ENCODE data around the gene WDR70.

Gene WDR70

GRCh38 chr5:37730896-37731455, 351.9 kb downstream of the WDR70 start:
- DNase-seq, result no peak

DNA sequence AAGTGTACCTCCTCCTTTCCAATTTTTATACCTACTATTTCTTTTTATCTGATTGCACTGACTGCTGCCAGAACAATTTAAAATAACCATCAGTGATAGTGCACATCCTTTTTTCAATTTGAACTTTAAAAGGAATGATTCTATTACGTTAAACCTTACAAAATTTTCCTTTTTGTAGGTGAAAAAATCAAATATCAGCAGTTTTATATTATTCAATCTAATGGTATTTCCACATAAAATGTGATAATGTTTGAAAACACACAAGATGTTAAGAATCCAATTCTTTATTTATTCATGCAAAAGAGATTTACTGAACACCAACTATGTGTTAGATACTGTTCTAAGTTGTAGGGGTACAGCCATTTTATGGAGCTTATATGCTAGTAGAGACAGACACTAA, 355.0 kb downstream of the WDR70 start:
- no peak for DNase-seq

DNA sequence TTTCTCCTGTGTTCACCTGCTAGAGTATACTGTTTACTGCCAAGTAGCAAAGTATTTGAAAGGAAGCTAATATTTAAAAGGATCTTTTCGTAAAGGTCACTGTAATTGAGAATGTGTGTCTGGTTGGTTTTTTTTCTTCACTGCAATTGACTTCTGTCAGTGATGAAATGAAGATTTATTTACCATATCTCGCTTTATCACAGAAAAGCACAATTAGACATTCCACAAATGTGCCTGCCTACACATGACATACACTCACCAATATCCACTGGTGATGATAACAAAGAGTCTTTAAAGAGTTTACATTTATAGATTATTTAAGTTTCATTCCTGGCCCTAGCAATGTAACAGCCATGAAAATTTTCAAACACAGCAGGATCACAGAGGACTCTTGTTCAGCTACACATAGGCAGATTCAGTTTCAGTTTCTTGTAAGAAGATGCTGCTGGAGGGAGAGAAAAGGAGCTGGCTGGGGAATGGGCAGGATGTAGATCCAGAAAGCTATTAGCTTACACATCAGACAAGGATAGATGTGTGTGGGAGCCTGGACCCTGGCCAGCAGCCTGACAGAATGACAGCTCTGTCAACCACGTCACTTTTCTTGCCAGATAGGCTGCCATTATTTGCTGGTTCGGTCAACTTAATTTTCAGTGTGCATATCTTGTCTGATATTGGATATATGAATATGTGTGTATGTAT, 356.7 kb downstream of the WDR70 start:
- no peak for DNase-seq

GRCh38 chr5:37736397-37736796, 357.3 kb downstream of the WDR70 start:
- no peak for DNase-seq

DNA sequence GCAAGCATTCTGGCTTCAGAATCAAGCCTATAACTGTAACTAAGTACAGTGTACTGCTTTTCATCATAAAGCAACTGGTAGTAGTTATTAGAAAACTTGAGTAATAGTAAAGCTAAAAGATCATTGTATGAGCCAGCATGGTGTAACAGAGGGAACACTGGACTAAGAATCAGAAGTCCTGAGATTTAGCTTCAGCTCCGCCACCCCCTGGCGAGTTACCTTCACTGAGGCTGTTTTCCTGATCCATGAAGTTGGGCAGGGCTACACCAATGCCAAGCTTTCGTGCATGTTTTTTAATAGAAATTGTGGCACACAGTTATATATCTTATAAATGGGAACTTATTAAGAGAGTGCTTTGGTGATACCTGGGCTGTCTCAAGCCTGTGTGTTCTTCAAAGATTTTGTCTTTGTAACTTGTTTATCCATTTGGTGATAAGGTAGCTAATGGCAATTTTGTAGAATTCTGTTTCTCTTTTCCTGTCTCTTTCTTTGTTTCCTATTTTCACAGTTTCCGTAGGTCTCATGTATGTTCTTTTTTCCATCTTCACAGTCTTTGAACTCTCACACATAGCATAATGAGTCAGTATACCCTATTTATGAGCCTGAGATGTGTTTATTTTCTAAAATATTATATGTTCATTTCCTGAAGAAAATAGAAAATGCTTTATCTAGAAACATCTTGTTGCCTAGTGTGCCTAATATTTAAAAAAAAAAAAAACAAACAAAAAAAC, 358.4 kb downstream of the WDR70 start:
- DNase-seq, result no peak

DNA sequence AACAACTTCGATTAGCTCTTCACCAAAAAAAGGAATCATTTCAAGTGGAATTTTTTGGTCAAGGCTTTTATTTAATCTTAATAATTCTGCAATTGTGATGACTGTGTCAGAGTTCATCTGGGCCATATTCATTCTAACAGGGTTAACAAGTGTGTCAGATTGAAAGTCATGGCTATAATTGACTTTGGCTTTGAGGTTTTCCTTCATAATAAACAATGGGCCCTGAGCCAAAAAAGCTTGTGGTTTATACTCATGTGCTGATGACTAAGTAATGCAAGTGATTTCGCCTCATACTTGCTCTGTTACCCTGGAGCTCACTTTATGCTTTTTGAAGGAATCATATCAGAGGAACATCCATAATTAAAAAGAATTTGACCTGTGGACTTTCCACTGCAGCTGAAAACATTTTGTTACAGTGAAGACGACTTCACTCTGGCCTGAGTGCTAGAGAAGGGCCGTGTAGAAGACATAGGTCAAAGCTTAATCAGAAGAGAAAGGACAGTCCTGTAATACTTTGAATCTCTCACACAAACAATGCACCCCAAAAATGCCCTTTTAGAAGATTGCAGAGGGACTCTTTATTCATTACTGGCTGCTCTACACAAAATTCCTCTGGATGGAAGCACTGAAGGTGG, 359.1 kb downstream of the WDR70 start:
- no peak for DNase-seq

GRCh38 chr5:37738865-37739488, 359.9 kb downstream of the WDR70 start:
- no peak for DNase-seq

DNA sequence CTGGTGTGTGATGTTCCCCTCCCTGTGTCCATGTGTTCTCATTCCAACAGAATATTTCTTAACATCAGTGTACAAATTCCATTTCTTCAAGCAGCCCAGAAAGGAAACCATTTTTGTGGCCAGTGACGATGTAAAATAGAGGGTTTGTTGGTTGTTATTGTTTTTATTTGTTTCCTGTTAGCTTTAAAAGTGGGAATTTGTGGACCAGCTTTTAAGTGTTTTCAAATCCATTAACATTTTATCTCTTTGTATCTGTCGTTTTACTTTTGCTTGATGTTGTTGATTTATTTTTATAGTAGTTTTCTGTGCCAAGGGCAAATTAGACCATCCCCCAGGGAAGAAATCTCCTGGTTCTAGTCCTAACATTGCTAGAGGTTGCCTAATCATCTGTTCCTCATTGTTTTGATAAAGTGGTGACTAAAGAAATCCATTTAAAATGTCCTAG, 360.7 kb downstream of the WDR70 start:
- DNase-seq, result no peak

GRCh38 chr5:37740331-37741066, 361.4 kb downstream of the WDR70 start:
- no peak for DNase-seq

- no peak for DNase-seq
Measured at GRCh38 chr5:37742111-37742510, 363.0 kb downstream of the WDR70 start.

DNA sequence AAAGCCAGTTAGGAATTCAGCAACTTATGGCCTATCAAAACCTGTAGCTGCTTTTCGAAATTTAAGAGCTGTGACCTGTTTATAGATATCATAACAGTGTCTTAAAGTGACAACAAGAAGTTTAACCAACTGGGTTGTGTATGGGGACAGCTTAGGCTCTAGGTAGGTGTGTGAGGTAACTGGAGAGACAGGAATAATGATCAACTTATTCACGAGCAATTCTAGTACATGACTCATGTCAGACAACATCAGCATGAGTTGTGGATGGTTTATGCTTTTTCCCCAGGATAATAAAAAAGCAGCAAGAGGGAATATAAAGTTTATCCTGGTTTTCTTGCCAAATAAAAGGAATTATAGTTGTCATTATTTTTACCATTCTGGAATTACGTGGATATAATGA, 372.1 kb downstream of the WDR70 start:
- no peak for DNase-seq

GRCh38 chr5:37754976-37755375, 375.9 kb downstream of the WDR70 start:
- no peak for DNase-seq

- no peak for DNase-seq
Measured at GRCh38 chr5:37755581-37755980, 376.5 kb downstream of the WDR70 start.

GRCh38 chr5:37756248-37756647, 377.1 kb downstream of the WDR70 start:
- no peak for DNase-seq

DNA sequence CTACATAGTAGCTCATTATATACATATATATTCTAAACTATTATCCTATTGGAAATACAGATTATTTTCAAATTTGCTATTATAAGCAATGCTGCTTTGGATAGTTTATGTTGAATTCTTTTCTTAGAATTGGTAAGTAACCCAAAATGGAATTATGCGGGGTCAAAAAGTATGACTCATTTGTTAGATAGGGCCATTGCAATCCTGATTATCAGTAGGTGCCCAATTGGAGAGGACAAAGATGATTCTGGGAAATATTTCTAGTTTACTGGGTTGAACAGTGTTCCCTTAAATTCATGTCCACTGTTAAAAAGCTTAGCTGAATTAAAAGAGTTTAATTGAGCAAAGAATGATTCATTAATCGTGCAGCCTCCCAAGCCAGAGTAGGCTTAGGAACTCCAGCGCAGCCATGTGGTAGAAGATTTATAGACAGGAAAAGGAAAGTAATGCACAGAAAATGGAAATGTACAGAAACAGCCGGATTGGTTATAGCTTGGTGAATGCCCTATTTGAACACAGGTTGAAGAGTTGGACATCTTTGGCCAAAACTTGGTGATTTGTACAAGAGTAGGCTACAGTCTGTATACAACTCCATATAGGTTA, 379.0 kb downstream of the WDR70 start:
- no peak for DNase-seq

GRCh38 chr5:37767251-37767650, 388.1 kb downstream of the WDR70 start:
- no peak for DNase-seq

GRCh38 chr5:37767961-37768360, 388.8 kb downstream of the WDR70 start:
- DNase-seq, result no peak

GRCh38 chr5:37768371-37768770, 389.3 kb downstream of the WDR70 start:
- DNase-seq, result no peak

DNA sequence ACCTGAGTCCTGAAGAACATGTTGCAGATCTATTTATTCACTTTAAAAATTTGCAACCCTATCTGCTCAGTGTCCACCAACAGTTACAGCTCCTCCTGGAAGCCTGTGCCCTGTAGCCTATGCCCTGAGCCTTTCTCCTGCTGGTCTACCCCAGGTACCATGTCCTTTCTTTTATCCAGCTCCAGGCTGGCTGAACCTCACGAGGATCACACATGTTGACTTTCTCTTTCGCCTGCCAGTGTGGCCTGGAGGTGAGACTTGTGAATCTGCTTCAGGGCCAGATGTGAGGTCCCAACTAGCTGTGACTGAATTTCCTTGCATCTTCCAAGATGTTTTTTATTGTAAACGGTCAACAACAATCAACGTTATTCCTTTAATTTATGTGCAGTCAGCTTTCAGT, 390.0 kb downstream of the WDR70 start:
- DNase-seq, result no peak

DNA sequence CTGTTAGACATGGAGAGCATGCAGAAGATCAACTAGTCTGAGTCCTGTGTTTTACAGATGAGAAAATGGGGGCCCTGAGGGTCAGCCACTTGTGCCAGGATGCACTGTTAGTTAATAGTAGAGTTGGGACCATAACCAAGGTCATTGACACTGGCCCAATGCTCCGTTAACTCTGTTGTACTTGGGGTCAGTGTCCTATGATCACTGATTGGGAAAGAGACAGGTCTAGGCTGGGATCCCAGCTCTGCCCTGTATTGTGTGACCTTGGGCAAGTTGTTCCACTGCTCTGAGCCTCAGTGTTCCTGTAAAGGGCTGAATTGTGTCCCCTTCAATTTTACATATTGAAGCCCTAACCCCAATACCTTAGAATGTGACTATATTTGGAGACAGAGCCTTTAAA, 390.7 kb downstream of the WDR70 start:
- no peak for DNase-seq

DNA sequence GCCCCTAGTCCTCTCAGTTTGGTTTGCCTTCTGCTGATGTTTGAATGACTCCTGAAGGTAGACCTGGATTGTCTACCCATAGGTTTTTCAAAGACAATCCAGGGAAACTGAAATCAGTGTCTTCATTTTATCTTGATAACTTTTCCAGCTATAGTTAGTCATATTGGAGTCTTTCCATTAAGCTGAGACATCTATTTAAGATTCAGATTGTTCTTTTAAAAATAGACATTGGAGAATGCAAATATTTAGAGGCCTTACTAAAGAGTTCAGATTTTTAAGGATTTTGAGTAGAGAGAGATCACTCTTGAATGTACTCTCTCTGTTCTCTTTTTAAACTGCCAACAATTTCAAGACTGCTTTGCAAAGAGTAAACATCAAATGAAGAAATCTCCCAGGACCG, 391.7 kb downstream of the WDR70 start:
- no peak for DNase-seq

- DNase-seq, result no peak
Measured at GRCh38 chr5:37771203-37771611, 392.1 kb downstream of the WDR70 start.
